AG09319 (cell line): ENCODE measurements around the gene CACNA1C.

Experiments used
- DNase-seq: peaks from one replicate; pipeline ENCODE4 v3.0.0-alpha.2; 2010; ENCODE audit warnings: low read depth; ENCODE audit errors: extremely low read depth
- TF ChIP-seq, protein P1 (sequence below): IDR thresholded peaks from 2 replicates; pipeline ENCODE4 v1.5.1; 2011; ENCODE audit warnings: low read depth, mild to moderate bottlenecking, inconsistent platforms, low read length, moderate library complexity

The CACNA1C gene

DNA sequence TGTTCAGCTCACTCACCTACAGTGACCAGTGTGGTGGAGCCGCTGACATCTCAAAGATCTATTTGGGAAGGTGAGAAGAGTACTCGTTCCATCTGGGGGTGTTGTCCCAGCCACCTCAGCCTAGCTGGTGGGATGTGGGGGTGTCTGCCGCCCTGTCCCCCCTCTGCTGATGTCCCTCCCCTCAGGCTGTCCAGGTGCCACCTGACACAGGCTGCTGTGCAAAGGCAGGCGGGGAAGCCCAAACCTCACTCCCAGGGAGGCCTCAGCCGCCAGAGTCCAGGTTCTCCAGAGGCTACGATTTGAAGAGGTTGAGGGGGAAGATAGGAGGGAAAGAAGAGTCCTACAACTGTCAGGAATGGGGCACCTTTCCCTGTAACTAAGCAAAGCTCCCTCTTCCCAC is 690.7 kb downstream of the CACNA1C start:
- TF ChIP-seq, protein P1, sequence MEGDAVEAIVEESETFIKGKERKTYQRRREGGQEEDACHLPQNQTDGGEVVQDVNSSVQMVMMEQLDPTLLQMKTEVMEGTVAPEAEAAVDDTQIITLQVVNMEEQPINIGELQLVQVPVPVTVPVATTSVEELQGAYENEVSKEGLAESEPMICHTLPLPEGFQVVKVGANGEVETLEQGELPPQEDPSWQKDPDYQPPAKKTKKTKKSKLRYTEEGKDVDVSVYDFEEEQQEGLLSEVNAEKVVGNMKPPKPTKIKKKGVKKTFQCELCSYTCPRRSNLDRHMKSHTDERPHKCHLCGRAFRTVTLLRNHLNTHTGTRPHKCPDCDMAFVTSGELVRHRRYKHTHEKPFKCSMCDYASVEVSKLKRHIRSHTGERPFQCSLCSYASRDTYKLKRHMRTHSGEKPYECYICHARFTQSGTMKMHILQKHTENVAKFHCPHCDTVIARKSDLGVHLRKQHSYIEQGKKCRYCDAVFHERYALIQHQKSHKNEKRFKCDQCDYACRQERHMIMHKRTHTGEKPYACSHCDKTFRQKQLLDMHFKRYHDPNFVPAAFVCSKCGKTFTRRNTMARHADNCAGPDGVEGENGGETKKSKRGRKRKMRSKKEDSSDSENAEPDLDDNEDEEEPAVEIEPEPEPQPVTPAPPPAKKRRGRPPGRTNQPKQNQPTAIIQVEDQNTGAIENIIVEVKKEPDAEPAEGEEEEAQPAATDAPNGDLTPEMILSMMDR = no peak
- no peak for DNase-seq

DNA sequence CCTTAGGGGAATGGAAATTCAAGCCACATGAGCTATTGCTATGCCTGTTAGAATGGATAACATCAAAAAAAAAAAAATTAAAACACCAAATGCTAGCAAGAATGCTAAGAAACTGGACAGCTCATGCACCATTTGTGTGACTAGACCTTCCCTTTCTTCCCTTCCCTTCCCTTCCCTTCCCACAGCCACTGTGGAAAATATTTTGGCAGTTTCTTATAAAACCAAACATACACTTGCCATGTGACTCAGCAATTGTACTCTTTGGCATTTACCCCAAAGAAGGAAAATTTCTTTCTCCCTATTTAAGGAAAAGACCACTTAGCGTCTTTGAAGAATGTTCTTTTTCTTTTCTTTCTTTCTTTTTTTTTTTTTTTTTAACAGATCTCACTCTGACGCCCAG is 692.9 kb downstream of the CACNA1C start:
- no peak for DNase-seq
- TF ChIP-seq, protein P1 = no peak
